ENCODE results near the gene C19orf38.
"Not testable (repeated sequence)": the region's sequence is repeated elsewhere in the genome, so short reads cannot be mapped to it uniquely, and the experiment has no call there.

Gene C19orf38

GRCh38 chr19:10832939-10833296 is 15.3 kb upstream of the C19orf38 start:
- no peak overlapping the region for H3K27ac ChIP-seq (ENCODE audit: low read depth, low read length)
- H3K4me1 ChIP-seq (ENCODE audit: control insufficient read depth in 5 of 5, insufficient read depth in 5 of 5, low read length in 5 of 5) = peaks cover 0 to 20% (median 17%) of the 10 kb centered on the region in 5 donors
- peaks cover 0 to 6% (median 5%) of the 10 kb centered on the region in 5 donors for H3K9me3 ChIP-seq (ENCODE audit: control insufficient read depth in 5 of 5, low read length in 5 of 5)
- no peak overlapping the region for H3K4me3 ChIP-seq (ENCODE audit: low read depth in 1 of 5, low read length in 5 of 5)
- H3K9ac ChIP-seq (ENCODE audit: low read length in 5 of 5) = no peak overlapping the region
- peaks cover 0 to 59% (median 46%) of the 10 kb centered on the region in 5 donors for H3K36me3 ChIP-seq (ENCODE audit: control insufficient read depth in 5 of 5, insufficient read depth in 5 of 5, low read length in 5 of 5)
- H3K27me3 ChIP-seq (ENCODE audit: control insufficient read depth in 5 of 5, insufficient read depth in 4 of 5, low read length in 5 of 5) = no peaks in the 10 kb centered on the region

- Histone ChIP-seq H3K4me3 (ENCODE audit: low read depth in 1 of 5, low read length in 5 of 5) (peak overlapping the region; percentile 57 to 82 (median 75)), H3K27ac (ENCODE audit: low read depth, low read length) (peak overlapping the region; percentile 99), H3K27me3 (ENCODE audit: control insufficient read depth in 5 of 5, insufficient read depth in 4 of 5, low read length in 5 of 5) (no peaks in the 10 kb centered on the region), H3K9me3 (ENCODE audit: control insufficient read depth in 5 of 5, low read length in 5 of 5) (peaks cover 0 to 6% (median 5%) of the 10 kb centered on the region in 5 donors), H3K36me3 (ENCODE audit: control insufficient read depth in 5 of 5, insufficient read depth in 5 of 5, low read length in 5 of 5) (peaks cover 0 to 42% (median 30%) of the 10 kb centered on the region in 5 donors), H3K4me1 (ENCODE audit: control insufficient read depth in 5 of 5, insufficient read depth in 5 of 5, low read length in 5 of 5) (peaks cover 0 to 20% (median 17%) of the 10 kb centered on the region in 5 donors), H3K9ac (ENCODE audit: low read length in 5 of 5) (peak overlapping the region in 3 of 5 donors; percentile 13 to 53 (median 48))
Measured at GRCh38 chr19:10835089-10835753, 13.0 kb upstream of the C19orf38 start.

GRCh38 chr19:10835754-10836478 is 12.3 kb upstream of the C19orf38 start, which contains the start of gene TMED1:
Gene TMED1 (minus strand): TSS chr19:10836212. CDS start chr19:10836191, 21 bp downstream.
- Histone ChIP-seq H3K9me3 (ENCODE audit: control insufficient read depth in 5 of 5, low read length in 5 of 5) (peaks cover 0 to 6% (median 5%) of the 10 kb centered on the region in 5 donors), H3K4me1 (ENCODE audit: control insufficient read depth in 5 of 5, insufficient read depth in 5 of 5, low read length in 5 of 5) (peaks cover 0 to 20% (median 17%) of the 10 kb centered on the region in 5 donors), H3K27ac (ENCODE audit: low read depth, low read length) (peak within 1 kb of the TSS; percentile 99), H3K4me3 (ENCODE audit: low read depth in 1 of 5, low read length in 5 of 5) (peak within 1 kb of the TSS; percentile 61 to 83 (median 76)), H3K27me3 (ENCODE audit: control insufficient read depth in 5 of 5, insufficient read depth in 4 of 5, low read length in 5 of 5) (no peaks in the 10 kb centered on the region), H3K36me3 (ENCODE audit: control insufficient read depth in 5 of 5, insufficient read depth in 5 of 5, low read length in 5 of 5) (peaks cover 0 to 35% (median 26%) of the 10 kb centered on the region in 5 donors), H3K9ac (ENCODE audit: low read length in 5 of 5) (peak within 1 kb of the TSS; percentile 72 to 86 (median 81))

GRCh38 chr19:10836479-10837330 is 11.5 kb upstream of the C19orf38 start:
- Histone ChIP-seq H3K9me3 (ENCODE audit: control insufficient read depth in 5 of 5, low read length in 5 of 5) (peaks cover 0 to 6% (median 5%) of the 10 kb centered on the region in 5 donors), H3K27me3 (ENCODE audit: control insufficient read depth in 5 of 5, insufficient read depth in 4 of 5, low read length in 5 of 5) (no peaks in the 10 kb centered on the region), H3K9ac (ENCODE audit: low read length in 5 of 5) (peak overlapping the region; percentile 72 to 86 (median 81)), H3K4me3 (ENCODE audit: low read depth in 1 of 5, low read length in 5 of 5) (peak overlapping the region; percentile 59 to 83 (median 76)), H3K4me1 (ENCODE audit: control insufficient read depth in 5 of 5, insufficient read depth in 5 of 5, low read length in 5 of 5) (peaks cover 0 to 20% (median 17%) of the 10 kb centered on the region in 5 donors), H3K36me3 (ENCODE audit: control insufficient read depth in 5 of 5, insufficient read depth in 5 of 5, low read length in 5 of 5) (peaks cover 0 to 27% (median 20%) of the 10 kb centered on the region in 5 donors), H3K27ac (ENCODE audit: low read depth, low read length) (peak overlapping the region; percentile 99)

GRCh38 chr19:10837649-10838048 is 10.6 kb upstream of the C19orf38 start:
- H3K27ac ChIP-seq (ENCODE audit: low read depth, low read length); H3K27me3 ChIP-seq (ENCODE audit: control insufficient read depth in 5 of 5, insufficient read depth in 4 of 5, low read length in 5 of 5); H3K9ac ChIP-seq (ENCODE audit: low read length in 5 of 5); H3K4me3 ChIP-seq (ENCODE audit: low read depth in 1 of 5, low read length in 5 of 5); H3K9me3 ChIP-seq (ENCODE audit: control insufficient read depth in 5 of 5, low read length in 5 of 5): not testable (repeated sequence)
- Histone ChIP-seq H3K4me1 (ENCODE audit: control insufficient read depth in 5 of 5, insufficient read depth in 5 of 5, low read length in 5 of 5) (peaks cover 0 to 20% (median 17%) of the 10 kb centered on the region in 5 donors), H3K36me3 (ENCODE audit: control insufficient read depth in 5 of 5, insufficient read depth in 5 of 5, low read length in 5 of 5) (peaks cover 0 to 18% (median 11%) of the 10 kb centered on the region in 5 donors)

GRCh38 chr19:10838377-10838776 is 9.8 kb upstream of the C19orf38 start:
- H3K27ac ChIP-seq (ENCODE audit: low read depth, low read length) = no peak overlapping the region
- no peak overlapping the region for H3K9ac ChIP-seq (ENCODE audit: low read length in 5 of 5)
- H3K27me3 ChIP-seq (ENCODE audit: control insufficient read depth in 5 of 5, insufficient read depth in 4 of 5, low read length in 5 of 5) = no peaks in the 10 kb centered on the region
- peaks cover 0 to 20% (median 17%) of the 10 kb centered on the region in 5 donors for H3K4me1 ChIP-seq (ENCODE audit: control insufficient read depth in 5 of 5, insufficient read depth in 5 of 5, low read length in 5 of 5)
- H3K4me3 ChIP-seq (ENCODE audit: low read depth in 1 of 5, low read length in 5 of 5) = no peak overlapping the region
- H3K36me3 ChIP-seq (ENCODE audit: control insufficient read depth in 5 of 5, insufficient read depth in 5 of 5, low read length in 5 of 5) = peaks cover 0 to 11% (median 3%) of the 10 kb centered on the region in 5 donors
- peaks cover 0 to 6% (median 5%) of the 10 kb centered on the region in 5 donors for H3K9me3 ChIP-seq (ENCODE audit: control insufficient read depth in 5 of 5, low read length in 5 of 5)

- peaks cover 0 to 6% (median 5%) of the 10 kb centered on the region in 5 donors for H3K9me3 ChIP-seq (ENCODE audit: control insufficient read depth in 5 of 5, low read length in 5 of 5)
- H3K4me3 ChIP-seq (ENCODE audit: low read depth in 1 of 5, low read length in 5 of 5) = no peak overlapping the region
- no peak overlapping the region for H3K9ac ChIP-seq (ENCODE audit: low read length in 5 of 5)
- H3K27ac ChIP-seq (ENCODE audit: low read depth, low read length) = no peak overlapping the region
- peaks cover 0 to 5% (median 0%) of the 10 kb centered on the region in 5 donors for H3K36me3 ChIP-seq (ENCODE audit: control insufficient read depth in 5 of 5, insufficient read depth in 5 of 5, low read length in 5 of 5)
- H3K4me1 ChIP-seq (ENCODE audit: control insufficient read depth in 5 of 5, insufficient read depth in 5 of 5, low read length in 5 of 5) = peaks cover 0 to 20% (median 17%) of the 10 kb centered on the region in 5 donors
- H3K27me3 ChIP-seq (ENCODE audit: control insufficient read depth in 5 of 5, insufficient read depth in 4 of 5, low read length in 5 of 5) = no peaks in the 10 kb centered on the region
Measured at GRCh38 chr19:10839114-10840050, 8.8 kb upstream of the C19orf38 start.

- Histone ChIP-seq H3K27ac (ENCODE audit: low read depth, low read length) (no peak overlapping the region), H3K9ac (ENCODE audit: low read length in 5 of 5) (no peak overlapping the region), H3K9me3 (ENCODE audit: control insufficient read depth in 5 of 5, low read length in 5 of 5) (peaks cover 0 to 9% (median 4%) of the 10 kb centered on the region in 5 donors), H3K36me3 (ENCODE audit: control insufficient read depth in 5 of 5, insufficient read depth in 5 of 5, low read length in 5 of 5) (no peaks in the 10 kb centered on the region), H3K4me3 (ENCODE audit: low read depth in 1 of 5, low read length in 5 of 5) (no peak overlapping the region), H3K4me1 (ENCODE audit: control insufficient read depth in 5 of 5, insufficient read depth in 5 of 5, low read length in 5 of 5) (no peaks in the 10 kb centered on the region), H3K27me3 (ENCODE audit: control insufficient read depth in 5 of 5, insufficient read depth in 4 of 5, low read length in 5 of 5) (no peaks in the 10 kb centered on the region)
Measured at GRCh38 chr19:10842788-10843187, 5.4 kb upstream of the C19orf38 start.
